HepG2 (cell line): ENCODE data around the gene SARNP. TPM values are rescaled to one million over a fixed set of nuclear protein-coding genes. Genes with fewer than 3 reads are reported as not detected.
A peak's percentile ranks its signal among the peaks of the same experiment; 100 is the strongest.

ENCODE experiments used
- ATAC-seq: fragments of 200-7000 bp; cut with Tn5 transposase; 3 replicates; pipeline ENCODE4 v1.9.1; 2020; ENCODE audit warnings: mild to moderate bottlenecking, moderate library complexity
- BruUV-seq: library from RNA; stranded (reverse); fragments of 400-500 nt; replicated peaks from 2 replicates; lab custom pipeline; 2021; lab: Mats Ljungman, UMichigan
- CTCF ChIA-PET: fragments of 300-600 bp; formaldehyde crosslinking; extraction: SDS; loops from one replicate; lab custom pipeline; 2021; ENCODE audit warnings: low total read pairs, inconsistent platforms, low intra/inter-chr PET ratio; lab: Yijun Ruan, JAX
- POLR2A ChIA-PET: fragments of 350-600 bp; sonication (Branson Sonifier 250); formaldehyde crosslinking; loops from one replicate; lab custom pipeline; 2020; ENCODE audit warnings: antibody characterized with exemption, inconsistent platforms; lab: Yijun Ruan, JAX
- DNase-seq: peaks from one replicate; pipeline ENCODE4 v3.0.0-alpha.2; 2015; ENCODE audit warnings: low spot score
- FAIRE-seq: peaks from 3 replicates; lab custom pipeline; 2011; peaks lifted over from hg19 to GRCh38; lab: Jason Lieb, UNC
- H2AFZ ChIP-seq: one replicate; pipeline ENCODE4 v1.6.1; 2011; ENCODE audit warnings: low read length, inconsistent platforms
- H3K27ac ChIP-seq: fragments of 300-600 bp; 3 replicates; pipeline ENCODE4 v1.8.0; 2011; ENCODE audit warnings: mixed run types, mild to moderate bottlenecking, mixed read lengths, low read length, inconsistent platforms; ENCODE audit not compliant: insufficient read depth; ENCODE audit errors: extremely low read length
- H3K27me3 ChIP-seq, 2 experiments: fragments of 200-600 bp in 1 of 2; 2 replicates in 1 of 2; 3 replicates in 1 of 2; pipeline versions ENCODE4 v1.6.0 to v1.8.0; 2011; ENCODE audit warnings: low read length in 2 of 2, mild to moderate bottlenecking in 2 of 2, moderate library complexity in 2 of 2, inconsistent platforms in 1 of 2; ENCODE audit not compliant: insufficient read depth in 2 of 2, control insufficient read depth in 1 of 2
- H3K36me3 ChIP-seq, 2 experiments: fragments of 200-600 bp in 1 of 2; replicated peaks in 1 of 2; 2 replicates in 1 of 2; 3 replicates in 1 of 2; pipeline versions ENCODE4 v1.5.1 to v1.8.0; 2011; ENCODE audit warnings: low read length in 2 of 2, inconsistent platforms in 1 of 2; ENCODE audit not compliant: insufficient read depth in 2 of 2, control insufficient read depth in 1 of 2
- H3K4me1 ChIP-seq: 2 replicates; pipeline ENCODE4 v1.5.1; 2012; ENCODE audit warnings: low read length, inconsistent platforms; ENCODE audit not compliant: insufficient read depth
- H3K4me2 ChIP-seq: 2 replicates; pipeline ENCODE4 v1.6.0; 2011; ENCODE audit warnings: low read depth, low read length, inconsistent platforms
- H3K4me3 ChIP-seq, 3 experiments: fragments of 200-600 bp in 1 of 3; sonication (generic), shearing (Covaris generic) in 1 of 3; replicated peaks in 1 of 3; 2 replicates each; pipeline ENCODE4 v1.5.1; 2011 to 2016; ENCODE audit warnings: low read length in 3 of 3, inconsistent platforms in 2 of 3, low read depth in 2 of 3, mild to moderate bottlenecking in 2 of 3, control low read depth in 1 of 3, mixed read lengths in 1 of 3; ENCODE audit not compliant: insufficient read depth in 1 of 3
- H3K79me2 ChIP-seq: one replicate; pipeline ENCODE4 v1.6.1; 2011; ENCODE audit warnings: low read length, inconsistent platforms; ENCODE audit not compliant: insufficient read depth
- H3K9ac ChIP-seq: 2 replicates; pipeline ENCODE4 v1.6.0; 2011; ENCODE audit warnings: mild to moderate bottlenecking, low read depth, low read length, inconsistent platforms; ENCODE audit not compliant: insufficient read depth
- H3K9me3 ChIP-seq: 2 replicates; pipeline ENCODE4 v1.5.1; 2012; ENCODE audit warnings: mild to moderate bottlenecking, low read length
- H4K20me1 ChIP-seq: 2 replicates; pipeline ENCODE4 v1.6.0; 2011; ENCODE audit warnings: inconsistent platforms, mild to moderate bottlenecking, low read length, moderate library complexity; ENCODE audit not compliant: insufficient read depth
- ARID3A ChIP-seq: IDR thresholded peaks from 2 replicates; pipeline ENCODE4 v1.6.1; 2012; ENCODE audit warnings: low read depth, low read length, improper control_type of control experiment
- BCLAF1 ChIP-seq: fragments of 450-650 bp; IDR thresholded peaks from 2 replicates; pipeline ENCODE4 v1.6.1; 2017; ENCODE audit warnings: mild to moderate bottlenecking
- GZF1 ChIP-seq: sonication (generic); formaldehyde crosslinking; IDR thresholded peaks from 2 replicates; pipeline ENCODE4 v1.5.1; 2020; ENCODE audit warnings: mild to moderate bottlenecking, missing genetic modification reagents
- PHF8 ChIP-seq: sonication (generic); formaldehyde crosslinking; IDR thresholded peaks from 2 replicates; pipeline ENCODE4 v1.5.0; 2020; ENCODE audit warnings: missing genetic modification reagents
- SMAD3 ChIP-seq: sonication (generic); formaldehyde crosslinking; IDR thresholded peaks from 2 replicates; pipeline ENCODE4 v1.4.0; 2020; ENCODE audit warnings: missing genetic modification reagents
- SNRNP70 ChIP-seq: fragments of 200-400 bp; formaldehyde crosslinking; IDR thresholded peaks from 2 replicates; pipeline ENCODE4 v1.6.1; 2017; ENCODE audit warnings: mild to moderate bottlenecking, low read depth, low read length, moderate library complexity
- SOX5 ChIP-seq: IDR thresholded peaks from 2 replicates; pipeline ENCODE4 v1.6.1; 2016; ENCODE audit warnings: borderline replicate concordance
- SRSF4 ChIP-seq: fragments of 200-400 bp; formaldehyde crosslinking; IDR thresholded peaks from one replicate; pipeline ENCODE4 v1.6.1; 2018; ENCODE audit warnings: mild to moderate bottlenecking, low read depth, low read length, moderate library complexity; ENCODE audit not compliant: poor library complexity, severe bottlenecking
- THAP11 ChIP-seq: IDR thresholded peaks from 2 replicates; pipeline ENCODE4 v1.6.1; 2016; ENCODE audit warnings: missing biosample characterization, missing genetic modification reagents
- ZMYM3 ChIP-seq: sonication (generic); formaldehyde crosslinking; IDR thresholded peaks from 2 replicates; pipeline ENCODE4 v1.5.1; 2020; ENCODE audit warnings: mild to moderate bottlenecking, missing genetic modification reagents
- ZNF251 ChIP-seq: sonication (generic); formaldehyde crosslinking; IDR thresholded peaks from 2 replicates; pipeline ENCODE4 v1.9.0; 2021; ENCODE audit warnings: mild to moderate bottlenecking, missing genetic modification reagents
- ZNF326 ChIP-seq: sonication (generic); formaldehyde crosslinking; IDR thresholded peaks from 2 replicates; pipeline ENCODE4 v1.4.0; 2020; ENCODE audit warnings: missing genetic modification reagents, borderline replicate concordance
- ZNF644 ChIP-seq: IDR thresholded peaks from 2 replicates; pipeline ENCODE4 v1.6.1; 2016; ENCODE audit warnings: low read depth
- ZNF7 ChIP-seq: IDR thresholded peaks from 2 replicates; pipeline ENCODE4 v1.6.1; 2016; ENCODE audit warnings: missing biosample characterization, missing genetic modification reagents
- WGBS: methylation state at CpG from one replicate; pipeline ENCODE4 v1.1.6; 2017; ENCODE audit warnings: low lambda C conversion rate; 5-methylcytosine and 5-hydroxymethylcytosine counted together
- in situ Hi-C: cut with HindIII; loops from 2 replicates; pipeline ENCODE4 v1.10.0; 2017; ENCODE audit warnings: low pct_unique_long_range_greater_than_20kb; ENCODE audit not compliant: extremely low pct_ligation_motif_present
- intact Hi-C: fragments of 100-400 bp; cut with micrococcal nuclease; formaldehyde crosslinking; loops from one replicate; pipeline ENCODE4 v1.10.0; 2022; ENCODE audit not compliant: unreplicated experiment
- polyA plus RNA-seq, 8 experiments: library from polyadenylated mRNA; depleted of rRNA in 3 of 8; stranded (reverse) in 7 of 8; unstranded in 1 of 8; fragments of >200 nt; fragmentation: Illumina TruSeq in 4 of 8; extraction: Trizol in 4 of 8; gene quantifications; 2 replicates each; pipeline versions ENCODE4 v1.2.1 to v1.2.3, GENCODE V29; 2011 to 2016; ENCODE audit warnings: low read depth in 4 of 8, missing spikeins in 1 of 8, mixed read lengths in 1 of 8; ENCODE audit not compliant: insufficient read depth in 1 of 8
- total RNA-seq, 5 experiments: library from RNA; depleted of rRNA; stranded (reverse); fragments of >200 nt; fragmentation: Illumina TruSeq; extraction: Trizol; gene quantifications; 2 replicates each; pipeline ENCODE4 v1.2.3, GENCODE V29; 2016; ENCODE audit warnings: low read depth in 1 of 5

The SARNP gene
- total and polyA plus RNA-seq, 2 of the 13 experiments (the other 11 are each of a cell fraction or from before 2014, with no cell fraction given), result 59.0 to 95.4 TPM

GRCh38 chr12:55828357-55828756 lies 10.8 kb upstream of the SARNP start:
- ATAC-seq (no peak), FAIRE-seq (no peak), DNase-seq (no peak)
- in situ Hi-C loops (no loop called here), intact Hi-C loops (no loop called here)
- Histone ChIP-seq H3K27ac (peak overlapping the region; percentile 93), H3K79me2 (peaks cover 31% of the 10 kb centered on the region), H3K4me1 (peaks cover 63% of the 10 kb centered on the region), H3K4me2 (peak overlapping the region; percentile 66), H3K9me3 (no peaks in the 10 kb centered on the region), H4K20me1 (no peaks in the 10 kb centered on the region), H3K36me3 (no peaks in the 10 kb centered on the region), H3K27me3 (no peaks in the 10 kb centered on the region; a peak in 1 of 5 replicates), H2AFZ (no peak overlapping the region), H3K9ac (peak overlapping the region; percentile 71; the same call in 1 of the 2 replicates), H3K4me3 (peak overlapping the region in 2 of 3 experiments; percentile 61 to 87; a peak in 5 of 6 replicates)
- TF ChIP-seq ZNF644 (CRISPR knock-in tag) (no peak), ZNF251 (CRISPR knock-in tag) (no peak), SRSF4 (no peak), PHF8 (CRISPR knock-in tag) (no peak), ARID3A (no peak), SNRNP70 (no peak), GZF1 (no peak), THAP11 (CRISPR knock-in tag) (no peak), ZNF7 (CRISPR knock-in tag) (no peak), BCLAF1 (no peak), SOX5 (CRISPR knock-in tag) (no peak), ZNF326 (CRISPR knock-in tag) (no peak), SMAD3 (no peak), ZMYM3 (CRISPR knock-in tag) (no peak)
- no TSS peak for BruUV-seq
- POLR2A ChIA-PET, result interaction anchor here (1.6 to 7.2 kb wide), 5 partner anchors 9 to 253 kb away, joined by 4 to 206 read pairs (median 26); partner anchors contain the start of genes DGKA, ORMDL2, PYM1 and RAB5B
- 93% methylated on average over 2 of the region's 5 CpGs for WGBS
- CTCF ChIA-PET, result no interaction called here
